Kidney epithelial cell (primary cell): ENCODE data around the gene MAT2B. TPM values are rescaled to one million over a fixed set of nuclear protein-coding genes. Genes with fewer than 3 reads are reported as not detected.

Experiments used
- DNase-seq: peaks from one replicate; pipeline ENCODE4 v3.0.0-alpha.2; 2010; ENCODE audit warnings: low read depth
- H3K27me3 ChIP-seq: 2 replicates; pipeline ENCODE4 v1.6.0; 2011; ENCODE audit warnings: low read length; ENCODE audit not compliant: control insufficient read depth, insufficient read depth
- H3K36me3 ChIP-seq: 2 replicates; pipeline ENCODE4 v1.5.1; 2011; ENCODE audit warnings: low read length; ENCODE audit not compliant: control insufficient read depth, insufficient read depth
- H3K4me3 ChIP-seq: 2 replicates; pipeline ENCODE4 v1.5.1; 2011; ENCODE audit warnings: low read depth, mild to moderate bottlenecking, control low read depth, low read length
- CTCF ChIP-seq: IDR thresholded peaks from 2 replicates; pipeline ENCODE4 v1.5.1; 2011; ENCODE audit warnings: mild to moderate bottlenecking, moderate library complexity, low read length, control low read depth, inconsistent platforms; ENCODE audit not compliant: insufficient read depth, poor library complexity, severe bottlenecking
- total RNA-seq: library from RNA; depleted of rRNA; stranded (reverse); fragments of >200 nt; gene quantifications from 2 replicates; pipeline ENCODE4 v1.2.3, GENCODE V29; 2015

MAT2B gene
- total RNA-seq, 1 donor from 2014 or later, result 61.1 TPM

GRCh38 chr5:163475411-163475810, 30.0 kb upstream of the MAT2B start:
- TF ChIP-seq CTCF, result no peak
- no peaks in the 10 kb centered on the region for H3K36me3 ChIP-seq
- no peak for DNase-seq
- no peak overlapping the region for H3K4me3 ChIP-seq
- H3K27me3 ChIP-seq, result no peaks in the 10 kb centered on the region

GRCh38 chr5:163478126-163478981, 27.1 kb upstream of the MAT2B start:
- no peak for TF ChIP-seq CTCF
- H3K4me3 ChIP-seq, result no peak overlapping the region
- H3K36me3 ChIP-seq, result no peaks in the 10 kb centered on the region
- H3K27me3 ChIP-seq, result no peaks in the 10 kb centered on the region
- no peak for DNase-seq

GRCh38 chr5:163478982-163479271, 26.5 kb upstream of the MAT2B start:
- H3K36me3 ChIP-seq, result no peaks in the 10 kb centered on the region
- H3K27me3 ChIP-seq, result no peaks in the 10 kb centered on the region
- no peak overlapping the region for H3K4me3 ChIP-seq
- no peak for TF ChIP-seq CTCF
- DNase-seq, result no peak

- Histone ChIP-seq H3K36me3 (no peaks in the 10 kb centered on the region), H3K4me3 (no peak overlapping the region), H3K27me3 (no peaks in the 10 kb centered on the region)
- DNase-seq, result no peak
- peak; percentile 20 for TF ChIP-seq CTCF
Measured at GRCh38 chr5:163489055-163489744, 16.2 kb upstream of the MAT2B start.

GRCh38 chr5:163489745-163490075, 15.7 kb upstream of the MAT2B start:
- H3K4me3 ChIP-seq, result no peak overlapping the region
- H3K36me3 ChIP-seq, result no peaks in the 10 kb centered on the region
- TF ChIP-seq CTCF, result no peak
- no peaks in the 10 kb centered on the region for H3K27me3 ChIP-seq
- DNase-seq, result no peak
